Duodenal mucosa (tissue), 2 donors: ENCODE data around the gene GPX2.

Experiments used
- H3K27ac ChIP-seq: one replicate; pipeline ENCODE4 v1.7.0; 2013; ENCODE audit warnings: low read depth, low read length
- H3K27me3 ChIP-seq, 2 donors: one replicate each; pipeline ENCODE4 v1.7.0; 2013; ENCODE audit warnings: low read length in 2 of 2, control low read depth in 1 of 2; ENCODE audit not compliant: insufficient read depth in 2 of 2, control insufficient read depth in 1 of 2
- H3K36me3 ChIP-seq, 2 donors: one replicate each; pipeline ENCODE4 v1.7.0; 2013; ENCODE audit warnings: low read length in 2 of 2, control low read depth in 1 of 2; ENCODE audit not compliant: insufficient read depth in 2 of 2, control insufficient read depth in 1 of 2
- H3K4me1 ChIP-seq, 2 donors: one replicate each; pipeline ENCODE4 v1.7.0; 2013; ENCODE audit warnings: low read length in 2 of 2, control low read depth in 1 of 2; ENCODE audit not compliant: insufficient read depth in 2 of 2, control insufficient read depth in 1 of 2
- H3K4me3 ChIP-seq, 2 donors: one replicate each; pipeline ENCODE4 v1.7.0; 2013; ENCODE audit warnings: low read length in 2 of 2, low read depth in 1 of 2
- H3K9ac ChIP-seq, 2 donors: one replicate each; pipeline ENCODE4 v1.7.0; 2013; ENCODE audit warnings: low read length in 2 of 2, low read depth in 1 of 2
- H3K9me3 ChIP-seq, 2 donors: one replicate each; pipeline ENCODE4 v1.7.0; 2013; ENCODE audit warnings: low read length in 2 of 2, control low read depth in 1 of 2; ENCODE audit not compliant: control insufficient read depth in 1 of 2

The GPX2 gene

DNA sequence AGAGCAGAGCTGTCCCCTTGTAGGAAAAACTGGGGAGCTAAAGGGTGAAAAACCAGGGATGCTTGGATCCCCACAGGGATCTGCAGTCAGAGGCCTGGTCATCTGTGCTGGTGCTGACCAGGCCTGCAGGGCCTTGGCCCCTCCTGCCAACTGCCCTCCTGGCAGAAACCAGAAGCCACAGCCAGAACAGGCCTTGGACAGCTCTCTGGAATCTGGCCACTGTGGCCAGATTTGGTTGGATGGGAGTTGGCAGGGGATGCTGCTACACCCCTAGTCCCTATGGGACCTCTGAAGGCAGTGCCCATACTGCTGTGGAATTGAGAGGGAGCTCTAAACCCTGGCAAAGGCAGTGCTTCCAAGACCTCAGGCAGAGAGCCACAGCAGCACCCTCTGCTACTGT, 9.2 kb upstream of the GPX2 start:
- Histone ChIP-seq H3K36me3 (peaks cover 0 to 8% of the 10 kb centered on the region in 2 donors), H3K27me3 (no peaks in the 10 kb centered on the region), H3K4me3 (no peak overlapping the region), H3K9me3 (no peaks in the 10 kb centered on the region), H3K9ac (no peak overlapping the region), H3K27ac (no peak overlapping the region), H3K4me1 (peaks cover 18 to 21% of the 10 kb centered on the region in 2 donors)

GRCh38 chr14:64951291-64951690, 8.7 kb upstream of the GPX2 start:
- H3K9me3 ChIP-seq, result no peaks in the 10 kb centered on the region
- no peaks in the 10 kb centered on the region for H3K27me3 ChIP-seq
- peaks cover 18 to 26% of the 10 kb centered on the region in 2 donors for H3K4me1 ChIP-seq
- no peak overlapping the region for H3K4me3 ChIP-seq
- no peak overlapping the region for H3K27ac ChIP-seq
- peaks cover 0 to 8% of the 10 kb centered on the region in 2 donors for H3K36me3 ChIP-seq
- H3K9ac ChIP-seq, result no peak overlapping the region

DNA sequence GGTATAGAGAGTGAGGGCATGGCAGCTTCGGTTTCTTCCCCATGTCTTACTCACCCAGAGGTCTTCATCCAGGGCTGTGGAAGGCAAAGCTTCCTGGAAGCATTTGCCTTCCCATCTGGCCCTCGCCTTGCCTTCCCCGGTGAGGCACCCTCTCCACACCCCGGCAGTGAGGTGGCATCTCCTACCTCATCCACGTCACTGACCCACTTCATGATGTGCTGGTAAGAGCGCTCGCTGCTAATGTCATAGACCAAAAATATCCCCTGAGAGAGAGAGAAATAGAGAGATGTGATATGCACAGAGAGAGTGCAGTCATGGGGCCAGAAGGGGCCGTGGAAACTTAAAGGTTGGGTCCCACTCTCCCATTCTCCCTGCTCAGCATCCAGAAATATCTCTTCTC, 8.3 kb upstream of the GPX2 start:
- H3K27ac ChIP-seq, result no peak overlapping the region
- H3K36me3 ChIP-seq, result peaks cover 0 to 8% of the 10 kb centered on the region in 2 donors
- peaks cover 20 to 30% of the 10 kb centered on the region in 2 donors for H3K4me1 ChIP-seq
- H3K4me3 ChIP-seq, result no peak overlapping the region
- no peaks in the 10 kb centered on the region for H3K27me3 ChIP-seq
- H3K9me3 ChIP-seq, result no peaks in the 10 kb centered on the region
- H3K9ac ChIP-seq, result no peak overlapping the region

GRCh38 chr14:64948612-64949210, 6.2 kb upstream of the GPX2 start:
- H3K36me3 ChIP-seq, result peaks cover 0 to 8% of the 10 kb centered on the region in 2 donors
- no peak overlapping the region for H3K27ac ChIP-seq
- H3K4me3 ChIP-seq, result no peak overlapping the region
- no peaks in the 10 kb centered on the region for H3K27me3 ChIP-seq
- H3K9me3 ChIP-seq, result no peaks in the 10 kb centered on the region
- H3K9ac ChIP-seq, result no peak overlapping the region
- peaks cover 29 to 44% of the 10 kb centered on the region in 2 donors for H3K4me1 ChIP-seq

DNA sequence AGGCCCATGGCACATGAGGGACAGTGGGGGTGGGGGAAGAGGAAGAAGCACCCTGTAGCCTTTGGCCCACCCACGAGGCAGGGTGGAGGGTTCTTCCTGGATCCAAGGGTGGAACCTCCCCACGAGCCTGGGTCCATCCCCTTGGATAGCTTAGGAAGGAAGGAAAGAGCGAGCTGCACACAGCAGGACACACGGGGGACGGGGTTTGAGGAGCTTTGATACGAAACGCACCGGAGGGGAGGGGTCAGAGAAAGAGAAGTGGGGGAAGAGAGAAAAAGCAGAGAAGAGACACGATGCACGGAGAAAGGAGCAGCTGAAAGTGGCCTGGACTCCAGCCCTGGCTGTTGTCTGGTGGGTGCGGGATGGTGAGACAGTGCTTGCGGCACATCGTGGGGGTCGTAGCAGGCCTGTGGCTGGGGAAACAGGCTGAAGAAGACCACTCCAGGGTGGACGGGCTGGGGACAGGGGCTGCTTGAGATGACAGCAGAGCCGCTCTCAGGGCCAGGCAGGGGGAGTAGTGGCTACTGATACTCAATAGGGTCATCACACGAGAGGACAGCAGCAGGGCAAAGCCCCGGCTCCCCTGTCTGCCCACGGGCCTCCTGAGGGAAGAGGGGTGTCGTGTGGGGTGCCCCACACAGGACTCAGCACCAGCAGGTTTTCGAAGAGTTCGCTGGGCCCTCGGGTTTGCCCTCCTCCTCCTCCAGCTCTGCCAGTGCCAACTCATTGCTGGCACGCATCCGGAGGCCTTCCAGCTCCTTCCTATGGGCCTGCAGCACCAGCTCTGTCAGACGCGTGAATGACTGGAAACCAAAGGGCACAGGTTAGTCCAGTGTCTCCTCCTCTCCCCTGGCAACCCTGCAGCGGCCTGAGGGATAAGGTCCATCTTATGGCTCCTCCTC, 5.4 kb upstream of the GPX2 start:
- H3K9me3 ChIP-seq, result no peaks in the 10 kb centered on the region
- H3K27ac ChIP-seq, result no peak overlapping the region
- H3K36me3 ChIP-seq, result peaks cover 0 to 8% of the 10 kb centered on the region in 2 donors
- no peak overlapping the region for H3K9ac ChIP-seq
- H3K4me1 ChIP-seq, result peaks cover 37 to 52% of the 10 kb centered on the region in 2 donors
- H3K27me3 ChIP-seq, result no peaks in the 10 kb centered on the region
- H3K4me3 ChIP-seq, result no peak overlapping the region

DNA sequence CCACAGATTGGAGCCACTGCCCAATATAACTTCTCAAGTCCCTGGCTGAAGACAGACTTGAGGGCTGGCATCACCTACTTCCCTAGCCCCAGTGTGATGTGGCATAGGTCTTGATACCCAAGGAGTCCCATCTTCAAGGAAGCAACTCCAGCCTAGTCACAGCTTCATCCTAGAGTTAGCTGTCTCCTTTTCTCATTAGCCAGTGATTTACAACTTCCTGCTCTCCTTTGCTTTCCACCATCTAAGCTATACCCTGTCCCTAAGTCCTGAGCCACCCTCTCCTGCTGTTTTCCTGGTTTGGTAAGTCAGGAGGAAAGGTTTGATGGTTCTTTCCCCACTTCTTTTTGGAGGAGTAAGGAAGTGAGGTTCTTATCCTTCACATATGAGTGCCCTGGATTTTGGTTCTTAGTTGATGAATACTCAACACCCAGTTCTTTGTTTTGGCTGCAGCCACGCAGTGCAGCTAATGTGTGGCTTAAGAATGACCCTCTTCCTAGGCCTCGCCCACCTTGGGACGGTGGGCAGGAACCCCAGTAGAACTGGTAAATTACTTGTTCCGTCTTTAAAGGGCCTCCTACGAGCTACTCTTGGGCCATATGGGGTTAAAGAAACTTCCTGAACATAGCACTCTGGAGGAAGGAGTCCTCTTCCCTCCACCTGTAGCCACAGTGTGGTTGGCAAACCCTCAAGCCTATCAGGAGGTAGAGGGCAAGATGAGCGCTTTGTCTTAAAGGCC, 3.9 kb upstream of the GPX2 start:
- Histone ChIP-seq H3K4me3 (no peak overlapping the region), H3K9me3 (no peaks in the 10 kb centered on the region), H3K4me1 (peaks cover 37 to 53% of the 10 kb centered on the region in 2 donors), H3K27me3 (no peaks in the 10 kb centered on the region), H3K9ac (no peak overlapping the region), H3K36me3 (peaks cover 0 to 4% of the 10 kb centered on the region in 2 donors), H3K27ac (no peak overlapping the region)

DNA sequence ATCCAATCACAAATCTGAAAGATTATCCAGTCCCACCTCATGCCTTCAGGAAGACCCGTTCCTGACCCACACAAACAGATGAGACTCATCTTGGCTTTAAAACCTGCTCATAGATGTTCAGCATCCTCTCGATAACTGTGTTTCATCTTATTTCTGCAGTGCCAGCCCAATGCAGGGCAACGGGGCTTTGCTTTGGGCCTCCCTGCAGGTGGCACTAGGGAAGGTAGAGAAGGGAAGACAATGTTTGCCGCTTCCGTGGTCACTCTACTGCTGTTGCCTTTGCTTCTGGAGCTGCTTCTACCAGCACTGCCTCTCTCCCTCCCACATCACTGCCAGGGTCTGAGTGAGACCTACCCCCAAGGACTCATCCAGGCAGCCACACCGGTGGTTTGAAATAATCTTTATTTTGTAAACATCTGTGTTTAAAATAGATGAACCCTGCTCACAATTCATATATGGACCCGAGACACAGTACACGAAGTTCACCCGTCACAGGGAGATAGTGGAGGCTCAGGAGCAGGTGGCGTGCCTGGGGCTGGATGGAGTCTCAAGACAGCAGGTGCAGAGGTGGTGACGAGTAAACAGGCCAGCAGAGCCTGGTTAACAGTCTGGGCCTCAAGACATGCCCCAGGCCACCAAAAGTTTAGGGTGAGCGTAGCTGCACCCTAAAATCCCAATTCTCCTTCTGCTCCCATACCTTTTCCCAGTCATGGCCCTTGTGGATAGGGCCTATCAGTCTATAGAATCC, 3.1 kb upstream of the GPX2 start:
- Histone ChIP-seq H3K27ac (no peak overlapping the region), H3K9me3 (no peaks in the 10 kb centered on the region)

GRCh38 chr14:64944861-64945260, 2.3 kb upstream of the GPX2 start:
- Histone ChIP-seq H3K27ac (no peak overlapping the region), H3K4me1 (peaks cover 47 to 62% of the 10 kb centered on the region in 2 donors), H3K36me3 (peaks cover 0 to 3% of the 10 kb centered on the region in 2 donors), H3K9ac (no peak overlapping the region), H3K4me3 (no peak overlapping the region), H3K9me3 (no peaks in the 10 kb centered on the region), H3K27me3 (no peaks in the 10 kb centered on the region)

More for the DNA sequence above, 3.1 kb upstream of the GPX2 start:
- no peak overlapping the region for H3K4me3 ChIP-seq
- no peaks in the 10 kb centered on the region for H3K27me3 ChIP-seq
- H3K36me3 ChIP-seq, result peaks cover 0 to 1% of the 10 kb centered on the region in 2 donors
- H3K9ac ChIP-seq, result no peak overlapping the region
- peaks cover 40 to 55% of the 10 kb centered on the region in 2 donors for H3K4me1 ChIP-seq

- Histone ChIP-seq H3K9ac (no peak overlapping the region), H3K4me1 (peaks cover 55 to 71% of the 10 kb centered on the region in 2 donors), H3K4me3 (no peak overlapping the region), H3K27me3 (no peaks in the 10 kb centered on the region), H3K27ac (no peak overlapping the region), H3K9me3 (no peaks in the 10 kb centered on the region), H3K36me3 (peaks cover 0 to 8% of the 10 kb centered on the region in 2 donors)
Observed at GRCh38 chr14:64944041-64944440, 1.5 kb upstream of the GPX2 start.
